Activated naive CD8-positive, alpha-beta T cell treated with anti-CD3 and anti-CD28 coated beads, Interleukin-2, amount 50 U/mL, for 24 hours (primary cell): Measurements from ENCODE around the gene MAP7D1.
"Not testable (repeated sequence)": the region's sequence is repeated elsewhere in the genome, so short reads cannot be mapped to it uniquely, and the experiment has no call there.

Experiments used
- ATAC-seq: fragments of 150-1000 bp; cut with Tn5 transposase; one replicate; pipeline ENCODE4 v1.10.0; 2021
- DNase-seq: peaks from one replicate; pipeline ENCODE4 v3.0.0; 2021
- H3K27ac Mint-ChIP-seq: one replicate; pipeline ENCODE4 v1.8.0; 2021; ENCODE audit warnings: mild to moderate bottlenecking, mixed read lengths
- H3K27me3 Mint-ChIP-seq: one replicate; pipeline ENCODE4 v1.8.0; 2021; ENCODE audit warnings: mixed read lengths
- H3K36me3 Mint-ChIP-seq: one replicate; pipeline ENCODE4 v1.8.0; 2021; ENCODE audit warnings: low read depth, mixed read lengths
- H3K4me1 Mint-ChIP-seq: one replicate; pipeline ENCODE4 v1.8.0; 2021; ENCODE audit warnings: mixed read lengths
- H3K4me3 Mint-ChIP-seq: one replicate; pipeline ENCODE4 v1.8.0; 2021; ENCODE audit warnings: mild to moderate bottlenecking, moderate library complexity, mixed read lengths
- H3K9me3 Mint-ChIP-seq: one replicate; pipeline ENCODE4 v1.8.0; 2021; ENCODE audit warnings: mixed read lengths

MAP7D1 gene

GRCh38 chr1:36179220-36179600 lies 23.2 kb downstream of the MAP7D1 start:
- H3K4me1 Mint-ChIP-seq, result no peaks in the 10 kb centered on the region
- H3K9me3 Mint-ChIP-seq, result no peaks in the 10 kb centered on the region
- ATAC-seq (no peak), DNase-seq (no peak)
- H3K27me3 Mint-ChIP-seq, result no peaks in the 10 kb centered on the region
- no peak overlapping the region for H3K27ac Mint-ChIP-seq
- H3K4me3 Mint-ChIP-seq, result no peak overlapping the region
- H3K36me3 Mint-ChIP-seq, result peaks cover 27% of the 10 kb centered on the region

- ATAC-seq, result no peak
- H3K9me3 Mint-ChIP-seq, result no peaks in the 10 kb centered on the region
- no peak overlapping the region for H3K27ac Mint-ChIP-seq
- H3K4me1 Mint-ChIP-seq, result no peaks in the 10 kb centered on the region
- no peak for DNase-seq
- H3K4me3 Mint-ChIP-seq, result no peak overlapping the region
- H3K27me3 Mint-ChIP-seq, result no peaks in the 10 kb centered on the region
- peaks cover 15% of the 10 kb centered on the region for H3K36me3 Mint-ChIP-seq
Observed at GRCh38 chr1:36182734-36183133, 26.8 kb downstream of the MAP7D1 start.

GRCh38 chr1:36183309-36183856 lies 27.4 kb downstream of the MAP7D1 start:
- no peak for ATAC-seq
- H3K27ac Mint-ChIP-seq, result peak overlapping the region; percentile 3
- peaks cover 15% of the 10 kb centered on the region for H3K36me3 Mint-ChIP-seq
- no peaks in the 10 kb centered on the region for H3K9me3 Mint-ChIP-seq
- no peak overlapping the region for H3K4me3 Mint-ChIP-seq
- H3K27me3 Mint-ChIP-seq, result no peaks in the 10 kb centered on the region
- no peak for DNase-seq
- H3K4me1 Mint-ChIP-seq, result peaks cover 4% of the 10 kb centered on the region

GRCh38 chr1:36187800-36188593 lies 32.0 kb downstream of the MAP7D1 start:
- H3K4me1 Mint-ChIP-seq, result peaks cover 4% of the 10 kb centered on the region
- ATAC-seq (peak; percentile 95), DNase-seq (peak; percentile 76)
- no peak overlapping the region for H3K4me3 Mint-ChIP-seq
- no peaks in the 10 kb centered on the region for H3K36me3 Mint-ChIP-seq
- H3K27ac Mint-ChIP-seq, result peak overlapping the region; percentile 44
- H3K27me3 Mint-ChIP-seq, result no peaks in the 10 kb centered on the region
- H3K9me3 Mint-ChIP-seq, result no peaks in the 10 kb centered on the region

GRCh38 chr1:36196805-36197204 lies 40.8 kb downstream of the MAP7D1 start:
- not testable (repeated sequence) for H3K9me3 Mint-ChIP-seq, DNase-seq, H3K27ac Mint-ChIP-seq, ATAC-seq, H3K36me3 Mint-ChIP-seq, H3K4me1 Mint-ChIP-seq, H3K27me3 Mint-ChIP-seq, H3K4me3 Mint-ChIP-seq

- H3K9me3 Mint-ChIP-seq, result no peaks in the 10 kb centered on the region
- no peaks in the 10 kb centered on the region for H3K27me3 Mint-ChIP-seq
- DNase-seq (no peak), ATAC-seq (no peak)
- no peaks in the 10 kb centered on the region for H3K36me3 Mint-ChIP-seq
- no peak overlapping the region for H3K4me3 Mint-ChIP-seq
- no peak overlapping the region for H3K27ac Mint-ChIP-seq
- H3K4me1 Mint-ChIP-seq, result no peaks in the 10 kb centered on the region
Observed at GRCh38 chr1:36198641-36199040, 42.7 kb downstream of the MAP7D1 start.

GRCh38 chr1:36199934-36200741 lies 44.2 kb downstream of the MAP7D1 start:
- DNase-seq, result no peak
- Mint-ChIP-seq H3K27me3 (no peaks in the 10 kb centered on the region), H3K4me3 (no peak overlapping the region), H3K9me3 (no peaks in the 10 kb centered on the region), H3K4me1 (peaks cover 3% of the 10 kb centered on the region), H3K27ac (no peak overlapping the region), H3K36me3 (no peaks in the 10 kb centered on the region)
- no peak for ATAC-seq

GRCh38 chr1:36203027-36203553 lies 47.1 kb downstream of the MAP7D1 start:
- H3K4me1 Mint-ChIP-seq, result peaks cover 22% of the 10 kb centered on the region
- H3K4me3 Mint-ChIP-seq, result no peak overlapping the region
- no peak overlapping the region for H3K27ac Mint-ChIP-seq
- H3K27me3 Mint-ChIP-seq, result no peaks in the 10 kb centered on the region
- DNase-seq (no peak), ATAC-seq (no peak)
- H3K36me3 Mint-ChIP-seq, result no peaks in the 10 kb centered on the region
- H3K9me3 Mint-ChIP-seq, result no peaks in the 10 kb centered on the region

GRCh38 chr1:36203554-36204346 lies 47.8 kb downstream of the MAP7D1 start:
- no peak overlapping the region for H3K27ac Mint-ChIP-seq
- H3K4me1 Mint-ChIP-seq, result peaks cover 22% of the 10 kb centered on the region
- H3K27me3 Mint-ChIP-seq, result no peaks in the 10 kb centered on the region
- H3K4me3 Mint-ChIP-seq, result no peak overlapping the region
- no peaks in the 10 kb centered on the region for H3K36me3 Mint-ChIP-seq
- no peak for ATAC-seq
- no peaks in the 10 kb centered on the region for H3K9me3 Mint-ChIP-seq
- DNase-seq, result no peak

GRCh38 chr1:36204347-36204909 lies 48.5 kb downstream of the MAP7D1 start:
- DNase-seq, result no peak
- Mint-ChIP-seq H3K36me3 (no peaks in the 10 kb centered on the region), H3K27me3 (no peaks in the 10 kb centered on the region), H3K4me3 (no peak overlapping the region), H3K9me3 (no peaks in the 10 kb centered on the region), H3K27ac (no peak overlapping the region), H3K4me1 (peaks cover 22% of the 10 kb centered on the region)
- no peak for ATAC-seq

- Mint-ChIP-seq H3K4me1 (peaks cover 22% of the 10 kb centered on the region), H3K36me3 (no peaks in the 10 kb centered on the region), H3K9me3 (no peaks in the 10 kb centered on the region), H3K27ac (peak overlapping the region; percentile 91), H3K27me3 (no peaks in the 10 kb centered on the region), H3K4me3 (peak overlapping the region; percentile 33)
- peak; percentile 92 for ATAC-seq
- DNase-seq, result peak; percentile 16
Observed at GRCh38 chr1:36206323-36206858, 50.4 kb downstream of the MAP7D1 start.

- DNase-seq (no peak), ATAC-seq (no peak)
- peak overlapping the region; percentile 30 for H3K4me3 Mint-ChIP-seq
- no peaks in the 10 kb centered on the region for H3K36me3 Mint-ChIP-seq
- H3K27me3 Mint-ChIP-seq, result no peaks in the 10 kb centered on the region
- H3K4me1 Mint-ChIP-seq, result peaks cover 22% of the 10 kb centered on the region
- peak overlapping the region; percentile 91 for H3K27ac Mint-ChIP-seq
- H3K9me3 Mint-ChIP-seq, result no peaks in the 10 kb centered on the region
Observed at GRCh38 chr1:36207339-36207738, 51.4 kb downstream of the MAP7D1 start.

GRCh38 chr1:36208978-36209703 lies 53.2 kb downstream of the MAP7D1 start:
- Mint-ChIP-seq H3K27ac (no peak overlapping the region), H3K27me3 (no peaks in the 10 kb centered on the region), H3K9me3 (no peaks in the 10 kb centered on the region), H3K36me3 (no peaks in the 10 kb centered on the region), H3K4me1 (peaks cover 22% of the 10 kb centered on the region), H3K4me3 (no peak overlapping the region)
- DNase-seq, result no peak
- ATAC-seq, result no peak
